B cell (primary cell): ENCODE results near the gene ZNF827. TPM values are rescaled to one million over a fixed set of nuclear protein-coding genes. Genes with fewer than 3 reads are reported as not detected.

Experiments used
- ATAC-seq: fragments of 200-7000 bp; cut with Tn5 transposase; one replicate; pipeline ENCODE4 v1.10.0; 2021; ENCODE audit warnings: low read depth, mild to moderate bottlenecking, moderate number of reproducible peaks, moderate library complexity
- CTCF ChIA-PET: fragments of 350-600 bp; sonication (Branson Sonifier 250); formaldehyde crosslinking; loops from one replicate; lab custom pipeline; 2021; ENCODE audit warnings: antibody characterized with exemption, inconsistent platforms; lab: Charles Lee
- POLR2A ChIA-PET: fragments of 350-600 bp; sonication (Branson Sonifier 250); formaldehyde crosslinking; loops from one replicate; lab custom pipeline; 2021; ENCODE audit warnings: antibody characterized with exemption; lab: Charles Lee
- DNase-seq: peaks from one replicate; pipeline ENCODE4 v3.0.0; 2013
- H2AFZ ChIP-seq: 2 replicates; pipeline ENCODE4 v1.6.1; 2012; ENCODE audit warnings: mild to moderate bottlenecking, low read depth, low read length; ENCODE audit not compliant: insufficient read depth, poor library complexity, severe bottlenecking
- H3K27ac ChIP-seq, 2 donors: 1 replicate in 1 of 2; 2 replicates in 1 of 2; pipeline ENCODE4 v1.5.1; 2012 to 2013; ENCODE audit warnings: low read length in 2 of 2, mild to moderate bottlenecking in 2 of 2, moderate library complexity in 1 of 2
- H3K27me3 ChIP-seq, 4 experiments: fragments of 200-600 bp in 1 of 4; sonication (generic) in 1 of 4; replicated peaks in 1 of 4; 1 replicate in 2 of 4; 2 replicates in 2 of 4; pipeline versions ENCODE4 v1.6.1 to v1.7.0; 2013 to 2016; ENCODE audit warnings: low read length in 3 of 4, mild to moderate bottlenecking in 2 of 4, mixed read lengths in 1 of 4, moderate library complexity in 1 of 4; ENCODE audit not compliant: insufficient read depth in 4 of 4, control insufficient read depth in 3 of 4; ENCODE audit errors: control extremely low read depth in 1 of 4
- H3K36me3 ChIP-seq, 2 experiments: replicated peaks in 1 of 2; 1 replicate in 1 of 2; 2 replicates in 1 of 2; pipeline versions ENCODE4 v1.6.1 to v1.7.1; 2013; ENCODE audit warnings: low read length in 1 of 2; ENCODE audit not compliant: insufficient read depth in 2 of 2, control insufficient read depth in 1 of 2; ENCODE audit errors: control extremely low read depth in 1 of 2, extremely low read depth in 1 of 2
- H3K4me1 ChIP-seq, 2 donors: fragments of 200-600 bp in 1 of 2; sonication (generic) in 1 of 2; 1 replicate in 1 of 2; 2 replicates in 1 of 2; pipeline versions ENCODE4 v1.5.1 to v1.6.1; 2013 to 2017; ENCODE audit warnings: low read length in 2 of 2; ENCODE audit not compliant: control insufficient read depth in 2 of 2, insufficient read depth in 2 of 2
- H3K4me2 ChIP-seq: replicated peaks from 2 replicates; pipeline ENCODE3; 2012; ENCODE audit warnings: mild to moderate bottlenecking, low read depth, low read length; ENCODE audit not compliant: poor library complexity, severe bottlenecking
- H3K4me3 ChIP-seq, 5 experiments: fragments of 200-600 bp in 1 of 5; sonication (generic) in 1 of 5; 1 replicate in 3 of 5; 2 replicates in 2 of 5; pipeline versions ENCODE4 v1.5.1 to v1.7.0; 2011 to 2016; ENCODE audit warnings: low read length in 4 of 5, mild to moderate bottlenecking in 4 of 5, low read depth in 2 of 5, control low read depth in 1 of 5, moderate library complexity in 1 of 5; ENCODE audit not compliant: insufficient read depth in 1 of 5; ENCODE audit errors: control extremely low read depth in 1 of 5, extremely low read depth in 1 of 5
- H3K79me2 ChIP-seq: fragments of 200-600 bp; sonication (generic); one replicate; pipeline ENCODE4 v1.6.0; 2016; ENCODE audit warnings: low read length; ENCODE audit not compliant: control insufficient read depth, insufficient read depth
- H3K9ac ChIP-seq: fragments of 200-600 bp; sonication (generic); 2 replicates; pipeline ENCODE4 v1.6.1; 2017; ENCODE audit warnings: mild to moderate bottlenecking, low read length, moderate library complexity
- H3K9me3 ChIP-seq, 3 donors: one replicate each; pipeline versions ENCODE4 v1.6.1 to v1.7.1; 2013; ENCODE audit warnings: low read length in 2 of 3; ENCODE audit not compliant: control insufficient read depth in 2 of 3, insufficient read depth in 1 of 3; ENCODE audit errors: control extremely low read depth in 1 of 3
- H4K20me1 ChIP-seq: 2 replicates; pipeline ENCODE4 v1.6.0; 2012; ENCODE audit warnings: mild to moderate bottlenecking, low read length; ENCODE audit not compliant: insufficient read depth, control insufficient read depth, poor library complexity, severe bottlenecking
- H3K27ac Mint-ChIP-seq: one replicate; pipeline ENCODE4 v1.8.0; 2021; ENCODE audit warnings: mixed read lengths
- H3K27me3 Mint-ChIP-seq: one replicate; pipeline ENCODE4 v1.8.0; 2021; ENCODE audit warnings: mixed read lengths
- H3K4me1 Mint-ChIP-seq: one replicate; pipeline ENCODE4 v1.8.0; 2021; ENCODE audit warnings: mixed read lengths
- H3K4me3 Mint-ChIP-seq: one replicate; pipeline ENCODE4 v1.8.0; 2021; ENCODE audit warnings: mixed read lengths
- H3K9me3 Mint-ChIP-seq: one replicate; pipeline ENCODE4 v1.8.0; 2022; ENCODE audit warnings: mixed read lengths; ENCODE audit not compliant: insufficient read depth
- CTCF ChIP-seq: fragments of 200-600 bp; IDR thresholded peaks from one replicate; pipeline ENCODE4 v1.8.0; 2022; ENCODE audit warnings: antibody characterized with exemption, mild to moderate bottlenecking
- EZH2 ChIP-seq: IDR thresholded peaks from 2 replicates; pipeline ENCODE4 v1.6.1; 2012; ENCODE audit warnings: borderline replicate concordance, low read depth, mild to moderate bottlenecking, moderate library complexity, low read length; ENCODE audit not compliant: insufficient read depth, poor library complexity, severe bottlenecking
- WGBS: methylation state at CpG from one replicate; pipeline ENCODE4 v1.1.5; 2013; ENCODE audit warnings: missing lambda C conversion rate; ENCODE audit not compliant: insufficient coverage; 5-methylcytosine and 5-hydroxymethylcytosine counted together
- intact Hi-C: fragments of 100-400 bp; cut with micrococcal nuclease; formaldehyde crosslinking; loops from one replicate; pipeline ENCODE4 v1.10.0; 2022
- polyA minus RNA-seq: library from RNA; depleted of rRNA, polyadenylated mRNA; stranded (reverse); fragments of >200 nt; gene quantifications from 2 replicates; pipeline ENCODE4 v1.2.3, GENCODE V29; 2012
- polyA plus RNA-seq: library from polyadenylated mRNA; depleted of rRNA; stranded (reverse); fragments of >200 nt; gene quantifications from 2 replicates; pipeline ENCODE4 v1.2.3, GENCODE V29; 2012
- total RNA-seq, 2 donors: library from RNA; stranded (reverse); fragments of 120-200 nt in 1 of 2; gene quantifications; 1 replicate in 1 of 2; 2 replicates in 1 of 2; pipeline versions ENCODE4 v1.2.3 to v1.2.4, GENCODE V29; 2013 to 2022

The ZNF827 gene
- total RNA-seq (28.5 and 30.1 TPM in 2 replicates), polyA plus RNA-seq (19.5 and 20.6 TPM in 2 replicates), polyA minus RNA-seq (13.6 and 15.2 TPM in 2 replicates)
- 6.8 TPM for total RNA-seq (2013)

GRCh38 chr4:145938618-145939440 is at the start of gene ZNF827:
Gene ZNF827, minus strand, starts transcription at chr4:145938823. Its CDS starts 416 bp downstream, at chr4:145938407.
- Mint-ChIP-seq H3K27ac (peak within 1 kb of the TSS; percentile 91), H3K4me1 (peaks cover 29% of the 10 kb centered on the region), H3K9me3 (no peaks in the 10 kb centered on the region), H3K27me3 (no peaks in the 10 kb centered on the region), H3K4me3 (peak within 1 kb of the TSS; percentile 89)
- Histone ChIP-seq H3K4me1 (peaks cover 15 to 23% of the 10 kb centered on the region in 2 donors), H3K4me3 (peak within 1 kb of the TSS; percentile 65 to 97 (median 76)), H3K4me2 (peak within 1 kb of the TSS; percentile 95), H3K9ac (peak within 1 kb of the TSS; percentile 95), H3K36me3 (no peaks in the 10 kb centered on the region), H2AFZ (peak within 1 kb of the TSS; percentile 90), H4K20me1 (no peaks in the 10 kb centered on the region), H3K79me2 (peaks cover 28% of the 10 kb centered on the region), H3K27ac (peak within 1 kb of the TSS; percentile 49 to 80), H3K27me3 (no peaks in the 10 kb centered on the region), H3K9me3 (peaks cover 0 to 2% (median 0%) of the 10 kb centered on the region in 3 donors)
- intact Hi-C loops: loop anchor here (1.0 to 10.0 kb wide), 9 partner anchors 18 to 1118 kb away; partner anchors contain the start of genes LSM6, MMAA and SLC10A7
- DNase-seq: peak; percentile 83
- TF ChIP-seq CTCF: no peak
- no peak for TF ChIP-seq EZH2
- whole genome bisulfite sequencing: 1% methylated on average over 10 of the region's 34 CpGs
- peak; percentile 40 for ATAC-seq
- ChIA-PET POLR2A (interaction anchor here (0.6 to 0.7 kb wide), 4 partner anchors 17 to 319 kb away, joined by 3 to 4 read pairs (median 3); partner anchors contain the start of gene MMAA), CTCF (interaction anchor here (0.9 to 1.1 kb wide), 2 partner anchors 18 to 319 kb away, joined by 3 to 4 read pairs; partner anchors contain the start of gene MMAA)

GRCh38 chr4:145984563-145984962 is 45.9 kb upstream of the ZNF827 start:
- DNase-seq (no peak), ATAC-seq (no peak)
- H3K9me3 ChIP-seq: no peaks in the 10 kb centered on the region
- intact Hi-C loops: no loop called here
- H2AFZ ChIP-seq: no peak overlapping the region
- Mint-ChIP-seq H3K9me3 (no peaks in the 10 kb centered on the region), H3K27me3 (no peaks in the 10 kb centered on the region), H3K27ac (no peak overlapping the region), H3K4me3 (no peak overlapping the region), H3K4me1 (no peaks in the 10 kb centered on the region)
- H3K4me2 ChIP-seq: no peak overlapping the region
- no peaks in the 10 kb centered on the region for H3K27me3 ChIP-seq
- ChIA-PET POLR2A (no interaction called here), CTCF (no interaction called here)
- TF ChIP-seq EZH2: no peak
- TF ChIP-seq CTCF: no peak
- no peak overlapping the region for H3K9ac ChIP-seq
- no peaks in the 10 kb centered on the region for H3K36me3 ChIP-seq
- no peaks in the 10 kb centered on the region for H3K4me1 ChIP-seq
- H4K20me1 ChIP-seq: no peaks in the 10 kb centered on the region
- H3K79me2 ChIP-seq: no peaks in the 10 kb centered on the region
- 100% methylated on average over 4 of the region's 4 CpGs for WGBS
- no peak overlapping the region for H3K27ac ChIP-seq
- no peak overlapping the region for H3K4me3 ChIP-seq
